MM.1S (cell line): ENCODE results near the gene TMEM178B.

ENCODE experiments used
- DNase-seq: peaks from one replicate; pipeline ENCODE4 v3.0.0-alpha.2; 2015
- H2AFZ ChIP-seq: fragments of 300-600 bp; sonication (generic); 2 replicates; pipeline ENCODE4 v1.6.0; 2016; ENCODE audit warnings: antibody characterized with exemption, low read length
- H3F3A ChIP-seq: fragments of 300-600 bp; sonication (generic); 2 replicates; pipeline ENCODE4 v1.6.1; 2016; ENCODE audit warnings: mild to moderate bottlenecking, antibody characterized with exemption, low read length, moderate library complexity, mixed read lengths; ENCODE audit not compliant: insufficient read depth
- H3K27ac ChIP-seq: fragments of 300-600 bp; sonication (generic); 2 replicates; pipeline ENCODE4 v1.5.1; 2016; ENCODE audit warnings: mild to moderate bottlenecking, low read length
- H3K27me3 ChIP-seq: fragments of 300-600 bp; sonication (generic); replicated peaks from 2 replicates; pipeline ENCODE4 v1.6.0; 2016; ENCODE audit warnings: low read length; ENCODE audit not compliant: insufficient read depth
- H3K36me3 ChIP-seq: fragments of 300-600 bp; sonication (generic); replicated peaks from 2 replicates; pipeline ENCODE4 v1.6.1; 2016; ENCODE audit warnings: mild to moderate bottlenecking, low read length, mixed read lengths; ENCODE audit not compliant: insufficient read depth
- H3K4me1 ChIP-seq: fragments of 300-600 bp; sonication (generic); 2 replicates; pipeline ENCODE4 v1.6.1; 2016; ENCODE audit warnings: low read length, mixed read lengths
- H3K4me2 ChIP-seq: fragments of 300-600 bp; sonication (generic); 2 replicates; pipeline ENCODE4 v1.6.0; 2016; ENCODE audit warnings: low read depth, low read length
- H3K4me3 ChIP-seq: fragments of 300-600 bp; sonication (generic); 2 replicates; pipeline ENCODE4 v1.5.1; 2016; ENCODE audit warnings: low read length, mixed read lengths
- H3K79me2 ChIP-seq: fragments of 300-600 bp; sonication (generic); 2 replicates; pipeline ENCODE4 v1.6.1; 2016; ENCODE audit warnings: mixed run types, low read length, mixed read lengths
- H3K9ac ChIP-seq: fragments of 300-600 bp; sonication (generic); 2 replicates; pipeline ENCODE4 v1.6.1; 2016; ENCODE audit warnings: low read length, mixed read lengths
- H3K9me2 ChIP-seq: fragments of 300-600 bp; sonication (generic); replicated peaks from 2 replicates; pipeline ENCODE4 v1.6.1; 2016; ENCODE audit warnings: mild to moderate bottlenecking, low read length, mixed read lengths; ENCODE audit not compliant: insufficient read depth
- H3K9me3 ChIP-seq: fragments of 300-600 bp; sonication (generic); replicated peaks from 2 replicates; pipeline ENCODE4 v1.6.1; 2016; ENCODE audit warnings: mild to moderate bottlenecking, low read length, mixed read lengths; ENCODE audit not compliant: insufficient read depth
- H4K20me1 ChIP-seq: fragments of 300-600 bp; sonication (generic); 2 replicates; pipeline ENCODE4 v1.6.1; 2016; ENCODE audit warnings: mild to moderate bottlenecking, low read length, moderate library complexity, mixed read lengths; ENCODE audit not compliant: insufficient read depth
- CTCF ChIP-seq: fragments of 300-600 bp; sonication (generic); IDR thresholded peaks from 2 replicates; pipeline ENCODE4 v1.5.1; 2016; ENCODE audit warnings: antibody characterized with exemption, low read length, mixed read lengths
- EZH2 ChIP-seq: fragments of 300-600 bp; sonication (generic); optimal IDR thresholded peaks from 2 replicates; pipeline ENCODE3; 2017; ENCODE audit warnings: low read depth, mild to moderate bottlenecking, antibody characterized with exemption, low read length, mixed read lengths
- EZH2phosphoT487 ChIP-seq: fragments of 300-600 bp; sonication (generic); IDR thresholded peaks from 2 replicates; pipeline ENCODE4 v1.6.1; 2018; ENCODE audit warnings: antibody characterized with exemption, low read length

TMEM178B gene

GRCh38 chr7:141258559-141258958 lies 184.7 kb downstream of the TMEM178B start:
- H3K9ac ChIP-seq = no peak overlapping the region
- no peaks in the 10 kb centered on the region for H3K9me3 ChIP-seq
- H3K79me2 ChIP-seq = 0 out of 2 replicates have a peak, but pooled peaks cover 3% of the 10 kb centered on the region
- no peak overlapping the region for H3K4me3 ChIP-seq
- TF ChIP-seq CTCF = no peak
- TF ChIP-seq EZH2 = no peak
- no peak for TF ChIP-seq EZH2phosphoT487
- H3K27ac ChIP-seq = no peak overlapping the region
- no peaks in the 10 kb centered on the region for H3K27me3 ChIP-seq
- DNase-seq = no peak
- no peaks in the 10 kb centered on the region for H3K9me2 ChIP-seq
- H3K4me1 ChIP-seq = no peaks in the 10 kb centered on the region
- no peaks in the 10 kb centered on the region for H3K36me3 ChIP-seq
- H2AFZ ChIP-seq = no peak overlapping the region
- H3K4me2 ChIP-seq = no peak overlapping the region
- H4K20me1 ChIP-seq = no peaks in the 10 kb centered on the region
- no peaks in the 10 kb centered on the region for H3F3A ChIP-seq

DNA sequence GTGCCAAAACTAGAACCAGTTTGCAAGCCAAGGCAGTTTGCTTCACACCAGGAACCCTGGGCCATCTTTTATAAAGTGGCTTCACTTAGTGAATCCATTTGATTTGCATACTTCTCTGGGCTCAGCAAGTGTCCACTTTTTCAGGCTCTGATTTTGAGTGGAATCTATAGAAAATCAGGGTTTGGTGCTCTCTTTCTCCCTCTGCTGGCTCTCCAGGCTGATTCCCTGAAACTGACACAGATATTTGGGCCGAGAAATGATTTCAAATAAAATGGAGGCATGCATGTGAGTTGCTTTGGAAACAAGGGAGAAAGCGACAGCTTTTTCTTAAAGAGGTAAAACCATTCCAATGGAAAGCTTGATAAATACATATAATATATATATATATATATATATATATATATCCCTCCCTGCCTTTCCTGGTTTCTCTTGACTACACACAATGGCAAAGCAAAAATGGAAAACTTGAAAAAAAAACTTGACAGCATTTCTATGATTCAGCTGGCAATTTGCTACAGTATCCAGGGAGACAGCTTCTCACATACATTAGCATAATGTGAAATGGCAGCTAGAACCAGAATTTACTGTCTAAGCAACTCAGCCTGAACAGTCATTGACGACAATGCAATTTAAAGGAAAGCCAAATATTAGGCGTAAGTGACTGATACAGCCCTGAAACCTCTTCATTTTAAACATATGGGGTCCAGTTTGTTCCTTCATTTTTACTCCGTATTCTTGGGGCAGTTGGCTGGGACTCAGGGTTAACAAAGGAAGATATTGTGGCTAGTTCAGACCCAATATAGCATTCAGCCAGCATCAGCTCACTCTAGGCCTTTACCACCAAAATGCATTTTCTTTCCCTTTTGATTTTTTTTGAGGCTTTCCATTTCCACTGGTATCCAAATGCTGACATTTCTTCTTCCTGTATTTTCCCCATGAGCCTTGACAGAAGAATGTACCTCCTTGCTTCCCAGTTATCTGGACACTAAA lies 188.5 kb downstream of the TMEM178B start:
- no peaks in the 10 kb centered on the region for H3K9me2 ChIP-seq
- peak; percentile 23 for TF ChIP-seq CTCF
- no peak for TF ChIP-seq EZH2
- TF ChIP-seq EZH2phosphoT487 = no peak

DNA sequence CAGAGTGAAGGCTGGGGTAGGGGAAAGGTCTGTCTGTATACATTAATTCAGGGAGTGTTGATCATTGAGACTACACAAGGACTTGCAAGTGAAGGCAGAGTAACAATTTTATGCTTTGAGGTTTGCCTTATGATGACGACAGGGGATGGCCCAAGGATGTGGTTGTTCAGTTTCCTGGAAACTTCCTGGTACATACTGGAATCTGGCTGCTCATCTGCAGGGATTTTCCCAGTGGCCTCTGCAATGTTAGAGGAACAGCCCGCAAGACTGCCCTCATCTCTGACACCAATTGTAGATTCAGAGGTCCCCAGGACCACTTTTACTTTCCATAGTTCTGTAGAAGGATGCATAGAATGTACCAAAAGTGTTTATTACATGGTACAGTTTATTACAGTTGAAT lies 189.6 kb downstream of the TMEM178B start:
- peaks cover 2% of the 10 kb centered on the region; the same call in 1 of the 2 replicates for H3F3A ChIP-seq
- H3K9me2 ChIP-seq = no peaks in the 10 kb centered on the region
- TF ChIP-seq CTCF = no peak
- TF ChIP-seq EZH2phosphoT487 = no peak
- TF ChIP-seq EZH2 = no peak

More for the DNA sequence above, 188.5 kb downstream of the TMEM178B start:
- Histone ChIP-seq H3K79me2 (0 out of 2 replicates have a peak, but pooled peaks cover 3% of the 10 kb centered on the region), H3K9me3 (no peaks in the 10 kb centered on the region), H2AFZ (no peak overlapping the region), H3K27me3 (no peaks in the 10 kb centered on the region), H3K4me1 (no peaks in the 10 kb centered on the region), H4K20me1 (no peaks in the 10 kb centered on the region), H3K4me2 (no peak overlapping the region), H3K27ac (no peak overlapping the region), H3K36me3 (no peaks in the 10 kb centered on the region), H3K9ac (no peak overlapping the region), H3F3A (no peaks in the 10 kb centered on the region), H3K4me3 (no peak overlapping the region)
- DNase-seq = no peak

More for the DNA sequence above, 189.6 kb downstream of the TMEM178B start:
- Histone ChIP-seq H2AFZ (no peak overlapping the region), H3K79me2 (0 out of 2 replicates have a peak, but pooled peaks cover 3% of the 10 kb centered on the region), H3K4me2 (no peak overlapping the region), H3K4me1 (peaks cover 9% of the 10 kb centered on the region), H4K20me1 (no peaks in the 10 kb centered on the region), H3K36me3 (no peaks in the 10 kb centered on the region), H3K27me3 (no peaks in the 10 kb centered on the region), H3K27ac (no peak overlapping the region), H3K4me3 (no peak overlapping the region), H3K9me3 (no peaks in the 10 kb centered on the region), H3K9ac (no peak overlapping the region)
- no peak for DNase-seq
